Activated CD8-positive, alpha-beta memory T cell treated with anti-CD3 and anti-CD28 coated beads, Interleukin-2, amount 50 U/mL, for 24 hours (primary cell): ENCODE measurements around the gene CCDC154.
A peak's percentile ranks its signal among the peaks of the same experiment; 100 is the strongest.

ENCODE experiments used
- DNase-seq: peaks from one replicate; pipeline ENCODE4 v3.0.0-alpha.2; 2020; ENCODE audit errors: extremely low read depth

The CCDC154 gene

GRCh38 chr16:1425616-1426370 lies 18.6 kb downstream of the CCDC154 start:
- no peak for DNase-seq

GRCh38 chr16:1424028-1424427 lies 20.3 kb downstream of the CCDC154 start:
- DNase-seq, result no peak

- no peak for DNase-seq
Observed at GRCh38 chr16:1422076-1422475, 22.3 kb downstream of the CCDC154 start.

GRCh38 chr16:1420111-1420539 lies 24.2 kb downstream of the CCDC154 start:
- no peak for DNase-seq

GRCh38 chr16:1416521-1416941 lies 27.8 kb downstream of the CCDC154 start:
- DNase-seq, result no peak

- peak; percentile 36 for DNase-seq
Observed at GRCh38 chr16:1414532-1415260, 29.7 kb downstream of the CCDC154 start, which contains the start of gene UNKL. Gene UNKL, minus strand, starts transcription at chr16:1414704. Its CDS starts 13 bp downstream, at chr16:1414691.

- no peak for DNase-seq
Observed at GRCh38 chr16:1413684-1414531, 30.4 kb downstream of the CCDC154 start.

GRCh38 chr16:1412847-1413246 lies 31.5 kb downstream of the CCDC154 start:
- no peak for DNase-seq

GRCh38 chr16:1408171-1408837 lies 36.1 kb downstream of the CCDC154 start:
- peak; percentile 87 for DNase-seq

GRCh38 chr16:1407753-1408152 lies 36.6 kb downstream of the CCDC154 start:
- DNase-seq, result no peak

- DNase-seq, result no peak
Observed at GRCh38 chr16:1403733-1404132, 40.6 kb downstream of the CCDC154 start.

- no peak for DNase-seq
Observed at GRCh38 chr16:1403036-1403435, 41.3 kb downstream of the CCDC154 start.

GRCh38 chr16:1401758-1402154 lies 42.6 kb downstream of the CCDC154 start:
- no peak for DNase-seq

GRCh38 chr16:1401061-1401757 lies 43.1 kb downstream of the CCDC154 start:
- no peak for DNase-seq

GRCh38 chr16:1398826-1399581 lies 45.4 kb downstream of the CCDC154 start:
- DNase-seq, result no peak

- DNase-seq, result no peak
Observed at GRCh38 chr16:1398351-1398750, 46.0 kb downstream of the CCDC154 start.

- DNase-seq, result no peak
Observed at GRCh38 chr16:1397779-1398178, 46.6 kb downstream of the CCDC154 start.

- no peak for DNase-seq
Observed at GRCh38 chr16:1395444-1396031, 48.8 kb downstream of the CCDC154 start.

GRCh38 chr16:1394367-1394951 lies 49.9 kb downstream of the CCDC154 start:
- no peak for DNase-seq
